Rectal smooth muscle tissue (tissue), 1 donor: ENCODE results near the gene ZNF354C.

Source experiments
- H3K27ac ChIP-seq: one replicate; pipeline ENCODE4 v1.7.0; 2013; ENCODE audit warnings: low read depth, low read length, inconsistent platforms
- H3K27me3 ChIP-seq: one replicate; pipeline ENCODE4 v1.7.0; 2013; ENCODE audit warnings: low read length; ENCODE audit not compliant: control insufficient read depth, insufficient read depth
- H3K36me3 ChIP-seq: one replicate; pipeline ENCODE4 v1.7.0; 2013; ENCODE audit warnings: low read length; ENCODE audit not compliant: control insufficient read depth, insufficient read depth
- H3K4me1 ChIP-seq: one replicate; pipeline ENCODE4 v1.7.0; 2013; ENCODE audit warnings: low read length; ENCODE audit not compliant: control insufficient read depth, insufficient read depth
- H3K4me3 ChIP-seq: one replicate; pipeline ENCODE4 v1.7.0; 2013; ENCODE audit warnings: low read length
- H3K9ac ChIP-seq: one replicate; pipeline ENCODE4 v1.7.0; 2013; ENCODE audit warnings: low read length

Gene ZNF354C

DNA sequence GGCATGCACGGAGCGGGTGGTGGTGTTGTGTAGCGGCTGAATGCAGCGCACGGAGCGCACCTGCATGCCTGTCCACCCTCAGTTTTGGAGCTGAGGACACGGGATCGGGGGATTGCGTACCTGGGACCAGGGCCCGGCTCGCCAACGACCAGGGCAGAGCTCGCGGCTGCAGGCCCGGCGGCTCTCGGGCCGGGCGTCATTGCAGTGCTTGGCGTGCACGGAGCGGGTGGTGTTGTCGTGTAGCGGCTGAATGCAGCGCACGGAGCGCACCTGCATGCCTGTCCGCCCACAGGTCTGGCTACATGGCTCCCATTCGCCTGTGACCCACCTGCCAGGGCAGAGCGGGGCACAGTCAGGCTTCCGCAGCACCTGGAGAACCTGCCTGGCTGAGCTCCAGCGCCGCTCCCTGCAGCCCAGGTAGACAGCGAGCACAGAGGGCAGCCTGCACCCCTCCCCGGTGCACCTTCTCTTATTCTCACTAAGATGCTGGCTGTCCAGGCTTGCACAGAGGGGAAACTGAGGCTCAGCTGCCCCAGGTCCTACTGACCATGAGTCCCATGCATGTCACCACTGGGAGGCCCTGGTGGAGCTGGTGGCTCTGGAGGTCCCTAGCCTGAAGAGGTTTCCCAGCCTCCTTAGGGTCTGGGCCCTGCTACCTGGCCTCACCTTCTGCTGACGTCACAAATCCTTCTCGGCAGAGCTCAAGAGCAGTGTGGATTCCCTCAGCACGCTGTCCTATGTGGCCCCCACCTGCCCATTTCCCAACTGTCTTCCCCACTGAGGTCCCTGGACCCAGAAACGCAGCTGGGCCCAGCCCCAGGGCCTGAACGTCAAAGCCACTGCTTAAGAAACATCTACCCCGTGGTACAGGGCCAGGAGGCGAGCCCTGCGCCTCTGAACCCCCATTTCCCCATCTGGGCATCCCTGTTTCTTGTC lies 64.9 kb downstream of the ZNF354C start:
- Histone ChIP-seq H3K4me1 (no peaks in the 10 kb centered on the region), H3K9ac (no peak overlapping the region), H3K4me3 (no peak overlapping the region), H3K27ac (no peak overlapping the region), H3K36me3 (no peaks in the 10 kb centered on the region), H3K27me3 (no peaks in the 10 kb centered on the region)

DNA sequence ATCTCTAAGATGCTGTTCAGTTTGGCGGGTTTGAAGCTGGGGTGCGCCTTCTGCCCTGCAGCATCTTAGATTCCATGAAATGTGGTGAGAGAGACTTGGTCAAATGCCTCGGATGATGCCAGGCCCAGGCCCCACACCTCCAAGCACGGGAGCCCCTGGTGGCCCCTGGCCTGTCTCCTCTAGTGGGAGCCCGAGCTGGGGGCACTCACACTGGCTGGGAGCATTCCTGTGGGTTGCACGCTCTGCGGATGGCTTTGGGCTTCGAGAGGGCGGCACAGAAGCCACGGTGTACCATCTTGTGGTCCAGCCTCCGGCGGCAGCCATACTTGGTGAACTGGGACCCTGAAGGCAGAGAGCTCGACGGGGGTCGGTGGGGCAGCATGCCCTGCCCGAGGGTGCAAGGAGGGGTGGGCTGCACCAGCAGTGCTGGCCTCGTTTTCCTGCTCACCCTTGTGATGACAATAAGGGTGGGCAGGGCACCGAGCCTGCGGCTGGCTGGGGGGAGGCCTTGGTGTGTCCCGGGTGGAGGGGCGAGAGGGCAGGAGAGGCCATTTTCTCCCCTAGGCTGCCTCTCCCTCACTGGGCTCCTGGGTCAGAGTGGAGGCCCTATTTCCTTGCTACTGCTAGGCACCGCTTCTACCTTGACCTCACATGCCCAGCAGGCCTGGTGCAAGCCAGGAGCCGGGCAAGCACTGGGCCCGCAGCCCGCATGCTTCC lies 65.8 kb downstream of the ZNF354C start:
- H3K36me3 ChIP-seq = no peaks in the 10 kb centered on the region
- H3K27me3 ChIP-seq = no peaks in the 10 kb centered on the region
- no peak overlapping the region for H3K4me3 ChIP-seq
- H3K9ac ChIP-seq = no peak overlapping the region
- no peak overlapping the region for H3K27ac ChIP-seq
- no peaks in the 10 kb centered on the region for H3K4me1 ChIP-seq

DNA sequence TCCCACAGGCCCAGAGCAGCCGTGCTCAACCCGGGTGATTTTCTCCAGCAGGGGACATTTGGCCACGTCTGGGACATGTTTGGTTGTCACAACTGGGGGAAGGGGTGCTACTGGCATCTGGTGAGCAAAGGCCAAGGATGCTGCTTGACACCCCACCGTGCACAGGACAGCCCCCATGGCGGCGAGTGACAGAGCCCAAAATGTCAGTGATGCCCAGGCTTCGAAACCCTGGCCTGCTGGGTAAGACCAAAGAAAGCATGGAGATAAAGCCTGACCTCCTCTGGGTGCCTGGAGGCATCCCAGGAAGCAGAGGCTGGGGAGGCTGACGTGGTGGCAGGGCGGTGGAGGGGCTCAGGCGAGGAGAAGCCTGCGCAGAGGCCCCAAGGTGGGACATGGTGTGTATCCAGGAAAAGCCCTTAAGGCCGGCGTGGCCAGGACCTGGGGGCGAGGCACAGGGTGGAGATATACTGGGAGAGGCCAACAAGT lies 66.4 kb downstream of the ZNF354C start:
- H3K27ac ChIP-seq = no peak overlapping the region
- no peaks in the 10 kb centered on the region for H3K27me3 ChIP-seq
- no peak overlapping the region for H3K4me3 ChIP-seq
- no peaks in the 10 kb centered on the region for H3K4me1 ChIP-seq
- no peak overlapping the region for H3K9ac ChIP-seq
- H3K36me3 ChIP-seq = no peaks in the 10 kb centered on the region

DNA sequence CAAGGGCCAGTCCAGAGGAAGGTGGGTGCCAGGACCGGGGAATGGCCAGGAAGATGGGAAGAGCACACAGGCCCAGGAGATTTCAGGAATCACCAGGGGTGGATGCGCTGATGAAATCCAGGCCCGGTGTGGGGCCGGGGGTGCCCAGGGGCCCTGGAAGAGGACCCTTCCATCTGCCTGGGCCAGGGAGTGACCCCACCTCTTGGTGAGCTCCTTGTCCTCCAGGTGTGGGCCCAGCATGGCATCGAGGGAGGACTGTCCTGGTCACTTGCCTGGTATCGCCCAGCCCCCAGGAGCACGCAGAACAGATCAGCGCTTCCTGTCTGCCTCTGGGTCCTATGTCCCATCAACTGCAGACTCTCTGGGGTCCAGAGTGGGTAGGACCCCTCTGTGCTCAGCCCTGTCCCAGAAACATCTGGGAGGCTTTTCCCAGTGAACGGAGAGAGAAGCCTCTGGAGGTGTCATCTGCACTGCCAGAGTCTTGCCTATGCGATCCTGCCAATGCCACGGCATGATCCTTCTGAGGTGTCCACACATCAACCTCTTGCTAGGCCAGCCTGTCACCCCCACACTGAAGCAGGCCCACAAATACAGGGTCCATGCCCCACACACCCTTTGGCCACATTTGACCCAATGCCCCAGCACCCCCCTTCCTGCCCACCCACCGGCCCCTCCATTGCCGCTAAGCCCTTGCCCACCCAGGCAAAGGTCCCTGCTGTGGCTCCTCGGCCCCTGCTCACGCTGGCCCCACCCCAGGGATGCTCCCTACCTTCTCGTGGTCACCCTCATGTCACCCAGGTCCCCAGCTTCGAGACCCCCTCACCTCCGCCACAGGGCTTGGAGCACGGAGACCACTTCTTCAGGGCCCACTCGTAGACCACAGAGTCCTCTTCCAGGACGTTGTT lies 67.2 kb downstream of the ZNF354C start:
- Histone ChIP-seq H3K36me3 (no peaks in the 10 kb centered on the region), H3K4me1 (no peaks in the 10 kb centered on the region), H3K4me3 (no peak overlapping the region)

DNA sequence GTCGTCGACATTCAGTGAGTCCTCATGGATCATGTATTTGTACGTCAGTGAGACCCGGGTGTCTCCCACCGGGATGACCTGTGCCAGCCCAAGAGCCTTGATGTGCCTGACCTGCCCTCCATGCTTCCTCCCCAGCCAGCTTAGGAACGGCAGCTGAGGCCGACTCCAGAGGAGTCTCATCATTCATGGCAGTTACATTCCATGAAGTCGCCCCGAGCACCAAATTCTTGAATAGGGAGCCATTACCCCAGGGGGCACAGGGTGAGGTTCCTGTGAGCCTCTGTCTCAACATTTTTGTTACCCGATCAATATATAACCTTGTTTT lies 67.8 kb downstream of the ZNF354C start:
- Histone ChIP-seq H3K4me1 (no peaks in the 10 kb centered on the region), H3K4me3 (no peak overlapping the region), H3K27ac (no peak overlapping the region), H3K36me3 (no peaks in the 10 kb centered on the region), H3K27me3 (no peaks in the 10 kb centered on the region), H3K9ac (no peak overlapping the region)

More for the DNA sequence above, 67.2 kb downstream of the ZNF354C start:
- no peaks in the 10 kb centered on the region for H3K27me3 ChIP-seq
- no peak overlapping the region for H3K27ac ChIP-seq
- no peak overlapping the region for H3K9ac ChIP-seq

DNA sequence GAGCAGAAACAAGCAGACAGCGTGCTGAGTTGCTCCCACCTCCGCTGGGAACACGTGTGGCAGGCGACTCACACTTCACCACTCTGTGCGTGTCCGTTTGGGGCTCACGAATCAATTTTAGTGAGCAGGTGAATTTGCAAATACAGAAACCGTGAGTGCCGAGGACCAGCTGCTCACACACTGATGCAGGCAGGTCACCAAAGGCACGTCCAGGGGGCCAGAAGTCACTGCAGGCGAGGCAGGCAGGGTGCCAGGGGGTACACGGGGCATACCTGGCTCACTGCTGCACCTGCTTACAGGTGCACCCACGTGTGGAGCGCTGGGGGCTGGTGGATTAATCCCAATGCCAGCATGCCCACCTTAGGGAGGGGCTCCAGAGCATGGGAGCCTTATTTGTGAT lies 68.8 kb downstream of the ZNF354C start:
- H3K4me3 ChIP-seq = no peak overlapping the region
- H3K4me1 ChIP-seq = no peaks in the 10 kb centered on the region
- no peak overlapping the region for H3K27ac ChIP-seq
- H3K9ac ChIP-seq = no peak overlapping the region
- no peaks in the 10 kb centered on the region for H3K36me3 ChIP-seq
- H3K27me3 ChIP-seq = no peaks in the 10 kb centered on the region

DNA sequence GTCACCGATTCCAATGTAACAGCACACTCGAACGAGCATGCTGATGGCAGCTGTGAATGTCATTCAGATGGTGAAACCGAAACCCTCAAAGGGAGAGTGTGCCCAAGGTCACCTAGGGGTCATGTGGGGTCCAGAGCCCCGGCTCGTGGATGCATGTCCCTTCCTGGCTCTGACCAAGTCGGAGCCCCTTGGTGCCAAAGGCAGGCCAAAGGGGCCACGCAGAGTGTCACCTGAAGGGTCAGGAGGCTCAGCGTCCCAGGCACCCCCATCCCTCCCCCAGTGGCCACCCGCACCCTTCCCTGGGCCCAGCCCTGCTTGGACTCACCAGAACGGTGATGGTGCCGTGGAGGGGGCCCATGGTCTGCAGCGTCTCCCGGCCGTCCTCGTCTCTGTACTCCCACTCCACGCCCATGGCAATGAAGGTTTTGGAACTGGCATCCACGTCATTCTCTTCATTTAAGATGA lies 69.5 kb downstream of the ZNF354C start:
- H3K9ac ChIP-seq = no peak overlapping the region
- H3K27ac ChIP-seq = no peak overlapping the region
- H3K4me1 ChIP-seq = no peaks in the 10 kb centered on the region
- no peaks in the 10 kb centered on the region for H3K36me3 ChIP-seq
- no peak overlapping the region for H3K4me3 ChIP-seq
- H3K27me3 ChIP-seq = no peaks in the 10 kb centered on the region

DNA sequence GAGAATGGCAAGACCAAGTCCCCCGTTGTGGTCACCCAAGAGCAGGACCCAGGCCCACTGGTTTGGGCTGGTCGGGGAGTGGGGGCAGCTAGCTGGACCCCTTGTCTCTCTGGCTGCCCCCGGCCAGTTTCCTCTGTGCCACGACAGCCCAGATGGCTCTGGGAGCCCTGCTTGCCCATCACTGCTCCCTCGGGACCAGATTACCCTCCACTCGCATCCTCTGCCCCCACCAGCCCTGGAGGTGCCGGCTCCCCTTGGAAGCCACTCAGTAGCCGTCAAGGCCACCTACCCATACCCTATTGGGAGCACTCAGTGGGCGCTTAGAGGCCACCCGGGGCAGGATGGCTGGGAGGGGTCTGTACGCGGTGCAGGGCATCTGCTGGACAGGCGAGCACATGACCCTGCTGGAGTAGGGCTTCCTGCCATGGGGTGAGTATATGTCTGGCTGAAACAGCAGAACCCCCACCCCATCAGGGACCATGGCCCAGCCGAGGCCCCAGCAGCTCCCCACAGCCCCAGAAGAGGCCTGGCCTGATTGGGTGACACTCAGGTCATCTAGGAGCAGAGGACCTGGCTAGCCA lies 70.0 kb downstream of the ZNF354C start:
- Histone ChIP-seq H3K9ac (no peak overlapping the region), H3K36me3 (no peaks in the 10 kb centered on the region), H3K27me3 (no peaks in the 10 kb centered on the region)

DNA sequence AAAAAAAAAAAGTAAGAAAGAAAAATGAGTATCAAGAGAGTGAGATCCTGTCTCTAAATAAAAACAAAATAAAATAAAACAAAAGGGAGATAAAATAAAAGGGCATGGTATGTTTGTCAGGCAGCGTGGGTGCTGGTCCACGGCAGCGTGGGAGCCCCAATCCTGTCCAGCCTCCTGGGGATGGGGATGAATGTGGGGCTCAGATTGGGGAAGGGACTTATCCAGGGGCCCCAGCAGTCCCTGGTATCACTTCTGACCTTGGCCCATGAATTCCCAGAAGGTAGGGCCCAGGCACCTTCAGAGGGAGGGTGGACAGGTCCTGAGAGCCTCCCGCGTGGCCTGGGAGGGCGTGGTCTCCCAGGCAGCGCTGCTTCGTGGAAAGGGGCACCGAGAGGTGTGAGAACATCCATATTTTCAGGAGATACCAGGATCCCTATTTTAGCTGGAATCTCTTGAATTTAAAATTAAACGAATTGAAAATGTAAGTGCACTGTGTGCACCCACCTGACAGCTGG lies 71.2 kb downstream of the ZNF354C start:
- no peaks in the 10 kb centered on the region for H3K36me3 ChIP-seq
- H3K27me3 ChIP-seq = no peaks in the 10 kb centered on the region
- no peaks in the 10 kb centered on the region for H3K4me1 ChIP-seq
- H3K4me3 ChIP-seq = no peak overlapping the region
- H3K9ac ChIP-seq = no peak overlapping the region
- H3K27ac ChIP-seq = no peak overlapping the region

More for the DNA sequence above, 70.0 kb downstream of the ZNF354C start:
- Histone ChIP-seq H3K4me3 (no peak overlapping the region), H3K4me1 (no peaks in the 10 kb centered on the region), H3K27ac (no peak overlapping the region)

DNA sequence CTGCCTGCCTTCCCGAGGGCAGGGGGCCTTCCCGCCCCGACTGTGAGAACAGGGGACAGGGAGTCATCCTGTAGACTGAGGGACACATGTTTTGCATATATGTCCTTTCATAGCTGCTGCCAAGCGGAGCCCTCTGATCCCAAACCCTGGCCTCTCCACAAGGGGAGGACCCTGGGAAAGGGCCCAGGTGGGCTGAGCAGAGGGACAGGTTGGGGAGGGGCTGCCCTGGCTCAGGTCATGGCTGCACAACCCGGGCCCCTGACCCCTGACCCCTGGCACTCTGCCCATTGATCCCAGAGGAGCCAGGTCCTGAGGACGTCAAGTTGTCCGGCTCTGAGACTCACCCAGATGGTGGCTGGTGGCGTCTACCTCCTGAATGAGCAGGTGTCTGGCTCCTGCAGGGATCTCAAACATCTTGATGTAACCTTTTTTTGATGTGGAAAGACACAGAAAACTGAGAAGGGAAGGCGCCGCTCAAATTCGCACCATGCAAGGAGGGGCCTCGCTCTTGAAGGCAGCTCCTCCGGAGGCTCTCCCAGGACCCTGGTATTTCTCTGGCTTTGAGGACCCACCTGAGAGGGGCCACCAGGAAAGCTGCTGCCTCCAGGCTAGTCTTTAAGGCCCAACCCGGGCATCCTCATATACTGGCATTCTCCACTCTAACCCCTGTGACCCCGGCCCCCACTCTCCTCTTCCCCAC lies 71.9 kb downstream of the ZNF354C start:
- H3K27ac ChIP-seq = no peak overlapping the region
- no peaks in the 10 kb centered on the region for H3K27me3 ChIP-seq
- no peak overlapping the region for H3K4me3 ChIP-seq
- no peaks in the 10 kb centered on the region for H3K4me1 ChIP-seq
- H3K36me3 ChIP-seq = no peaks in the 10 kb centered on the region
- H3K9ac ChIP-seq = no peak overlapping the region

DNA sequence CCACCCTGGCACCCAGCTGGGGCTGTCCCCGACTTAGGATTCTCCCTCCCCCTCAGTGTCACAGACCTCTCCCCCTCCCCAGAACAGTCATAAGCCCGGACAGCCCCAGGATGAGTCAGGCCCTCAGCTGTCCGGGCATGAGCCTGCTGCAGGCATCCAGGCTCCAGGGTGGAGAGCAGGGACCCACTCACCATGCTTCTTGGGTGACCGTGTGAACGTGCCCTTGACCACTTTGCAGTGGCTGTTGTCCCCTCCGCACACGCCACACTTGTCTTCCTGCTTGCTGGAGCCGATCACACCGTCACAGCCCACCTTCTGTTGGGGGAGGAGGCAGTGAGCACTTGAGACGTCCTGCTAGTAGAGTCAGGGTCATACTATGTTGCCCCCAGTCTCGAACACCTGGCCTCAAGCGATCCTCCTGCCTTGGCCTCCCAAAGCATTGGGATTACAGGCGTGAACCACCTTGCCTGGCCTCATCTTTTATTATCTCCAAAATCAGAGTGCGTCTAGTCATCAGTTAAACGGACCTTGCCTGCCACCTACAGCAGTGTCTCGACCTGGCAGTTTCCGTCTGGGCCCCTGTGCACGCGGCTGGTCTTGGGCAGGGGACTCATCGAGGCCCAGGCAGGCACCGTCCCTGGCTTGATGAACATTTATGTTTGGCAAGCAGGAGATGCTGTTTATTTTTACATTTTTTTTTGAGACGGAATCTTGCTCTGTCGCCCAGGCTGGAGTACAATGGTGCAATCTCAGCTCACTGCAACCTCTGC lies 72.6 kb downstream of the ZNF354C start:
- H3K4me1 ChIP-seq = no peaks in the 10 kb centered on the region
- H3K27me3 ChIP-seq = no peaks in the 10 kb centered on the region
- no peaks in the 10 kb centered on the region for H3K36me3 ChIP-seq
- H3K27ac ChIP-seq = no peak overlapping the region
- H3K9ac ChIP-seq = no peak overlapping the region
- no peak overlapping the region for H3K4me3 ChIP-seq
